HG03175 (cell line): ENCODE data around the gene WWC1.
"Not testable (repeated sequence)": the region's sequence is repeated elsewhere in the genome, so short reads cannot be mapped to it uniquely, and the experiment has no call there.

ENCODE experiments used
- ATAC-seq: cut with Tn5 transposase; IDR thresholded peaks from one replicate; pipeline ENCODE4 v1.9.1; 2021; ENCODE audit warnings: mild to moderate bottlenecking, moderate library complexity; ENCODE audit not compliant: unreplicated experiment

The WWC1 gene

DNA sequence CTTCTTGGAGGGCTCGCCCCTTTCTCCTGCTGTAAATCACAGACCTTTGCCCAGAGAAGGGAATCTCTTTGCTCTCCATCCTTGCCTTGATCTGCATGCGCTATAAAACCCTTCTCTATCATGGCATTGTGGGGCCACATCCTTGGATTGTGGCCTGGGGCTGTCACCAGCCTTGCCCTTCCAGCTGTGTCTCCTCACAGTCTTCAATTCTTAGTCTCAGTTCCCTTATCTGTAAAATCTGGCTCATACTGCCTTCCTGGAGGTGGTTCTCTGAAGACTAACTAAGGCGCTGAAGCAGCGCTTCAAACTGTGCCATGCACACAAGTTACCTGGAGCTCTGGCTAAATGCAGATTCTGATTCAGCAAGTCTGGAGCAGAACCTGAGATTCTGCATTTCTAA is 141.5 kb downstream of the WWC1 start:
- no peak for ATAC-seq

DNA sequence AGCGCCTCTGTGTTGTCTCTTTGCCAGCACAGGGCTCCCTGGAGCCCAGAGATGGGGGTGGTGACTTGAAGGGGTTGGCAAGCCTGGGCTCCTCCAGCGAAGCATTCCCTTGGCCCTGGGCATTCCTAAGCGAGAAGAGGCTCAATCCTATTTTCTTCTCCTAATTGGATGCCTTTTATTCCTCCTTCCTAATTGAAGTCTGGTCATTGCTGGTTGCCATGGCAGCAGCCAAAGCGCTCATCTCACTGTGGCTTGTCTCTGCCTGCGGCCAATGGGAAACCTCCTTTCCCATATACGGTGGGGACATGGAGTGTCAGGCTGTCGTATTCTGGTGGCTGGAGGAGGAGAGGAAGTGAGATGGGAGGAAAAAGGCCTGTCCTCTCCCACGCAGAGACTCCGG is 142.6 kb downstream of the WWC1 start:
- no peak for ATAC-seq

DNA sequence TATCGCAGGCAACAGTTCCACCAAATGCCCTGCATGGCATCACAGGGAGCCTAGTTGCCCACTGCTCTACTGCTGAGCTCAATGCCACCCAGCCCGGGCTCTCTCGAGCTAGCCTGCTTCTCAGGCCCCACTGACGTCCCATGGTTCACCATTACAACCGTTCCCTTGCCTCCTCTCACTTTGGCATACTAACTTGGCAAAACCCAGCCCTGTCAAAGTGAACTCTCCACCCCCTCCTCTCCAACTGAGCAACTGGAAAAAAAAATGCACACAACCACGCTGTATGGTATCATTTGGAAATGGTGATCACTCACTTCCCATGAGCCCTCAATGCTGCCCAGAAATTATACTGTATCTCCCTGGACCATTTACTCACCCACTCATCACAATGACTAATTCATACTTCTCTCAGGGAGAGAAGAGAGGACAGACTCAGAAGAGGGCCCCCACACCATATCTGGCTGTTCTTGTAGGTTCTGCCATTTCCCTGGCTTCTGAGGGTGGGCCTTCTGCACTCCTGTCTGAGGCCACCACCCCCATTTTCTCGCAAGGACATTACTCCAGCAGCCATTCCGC is 143.4 kb downstream of the WWC1 start:
- no peak for ATAC-seq

DNA sequence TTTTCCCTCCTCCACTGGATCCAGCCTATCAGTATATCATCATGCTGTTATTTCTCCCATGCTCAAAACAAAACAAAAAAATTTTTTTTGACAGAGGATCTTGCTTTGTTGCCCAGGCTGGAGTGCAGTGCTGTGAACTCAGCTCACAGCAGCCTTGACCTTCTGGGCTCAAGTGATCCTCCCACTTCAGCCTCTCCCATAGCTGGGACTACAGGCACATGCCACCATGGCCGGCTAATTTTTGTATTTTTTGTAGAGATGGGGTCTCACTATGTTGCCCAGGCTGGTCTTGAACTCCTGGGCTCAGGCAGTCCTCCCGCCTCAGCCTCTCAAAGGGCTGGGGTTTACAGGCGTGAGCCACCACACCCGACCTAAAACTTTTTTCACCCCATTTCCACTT is 143.9 kb downstream of the WWC1 start:
- not testable (repeated sequence) for ATAC-seq

DNA sequence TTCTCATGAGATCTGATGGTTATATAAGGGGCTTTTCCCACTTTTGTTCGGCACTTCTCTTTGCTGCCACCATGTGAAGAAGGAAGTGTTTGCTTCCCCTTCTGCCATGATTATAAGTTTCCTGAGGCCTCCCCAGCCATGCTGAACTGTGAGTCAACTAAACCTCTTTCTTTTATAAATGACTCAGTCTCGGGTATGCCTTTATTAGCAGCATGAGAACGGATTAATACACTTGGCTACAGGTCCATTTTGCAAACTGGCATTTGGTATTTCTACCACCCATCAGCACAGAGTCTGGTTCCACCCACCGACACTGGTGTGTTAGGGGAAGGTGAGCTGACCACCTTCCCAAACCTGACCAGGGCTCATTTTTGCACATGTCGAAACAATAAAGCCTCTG is 146.9 kb downstream of the WWC1 start:
- ATAC-seq, result no peak

DNA sequence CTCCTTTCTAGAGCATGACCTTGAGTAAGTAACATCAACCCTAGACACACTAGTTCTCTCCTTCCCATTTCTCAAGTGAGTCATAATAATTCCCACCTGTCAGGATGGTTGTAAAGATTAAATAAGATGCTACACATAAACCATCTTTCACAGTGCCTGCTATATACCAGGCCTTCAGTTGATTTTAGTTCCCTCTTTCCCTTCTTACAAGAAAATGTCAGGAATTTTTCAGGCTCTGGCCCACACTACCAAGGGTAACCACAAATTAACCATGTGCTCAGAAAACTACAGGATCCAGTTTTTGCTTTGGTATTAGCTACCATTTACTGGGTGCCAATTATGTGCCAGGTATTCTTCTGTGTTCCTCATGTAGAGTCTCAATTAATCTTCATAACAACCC is 152.1 kb downstream of the WWC1 start:
- no peak for ATAC-seq

DNA sequence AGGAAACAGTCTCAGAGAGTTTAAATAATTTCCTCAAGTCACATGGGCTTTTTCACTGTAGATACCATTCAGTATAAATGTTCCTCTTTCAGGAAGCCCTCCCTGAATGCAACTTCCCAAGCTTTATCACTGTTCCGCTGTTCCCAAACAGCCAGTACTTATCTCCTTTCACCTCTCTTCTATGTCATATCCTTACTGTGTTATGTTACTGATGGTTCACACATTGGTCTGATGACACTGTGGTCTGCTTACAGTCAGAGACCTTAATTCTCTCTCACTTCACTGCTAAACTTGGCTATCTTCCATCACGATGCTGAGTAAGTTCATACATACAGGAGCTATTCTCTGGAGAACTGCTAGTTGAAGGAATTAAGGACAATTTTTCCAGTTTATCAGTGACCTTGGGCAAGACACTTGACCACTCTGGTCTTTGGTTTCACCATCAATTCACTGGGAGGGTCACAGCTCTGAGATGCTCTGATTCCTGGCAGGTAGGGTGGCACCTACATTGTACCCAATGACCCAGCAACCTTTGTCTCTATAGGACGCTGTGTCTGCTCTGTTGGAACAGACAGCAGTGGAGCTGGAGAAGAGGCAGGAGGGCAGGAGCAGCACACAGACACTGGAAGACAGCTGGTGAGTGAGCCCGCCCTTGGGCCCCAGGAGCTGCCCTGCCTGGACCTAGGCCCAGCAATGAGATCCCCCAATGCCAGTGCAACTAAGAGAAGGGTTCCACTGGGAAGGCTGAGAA is 152.7 kb downstream of the WWC1 start:
- ATAC-seq, result no peak

DNA sequence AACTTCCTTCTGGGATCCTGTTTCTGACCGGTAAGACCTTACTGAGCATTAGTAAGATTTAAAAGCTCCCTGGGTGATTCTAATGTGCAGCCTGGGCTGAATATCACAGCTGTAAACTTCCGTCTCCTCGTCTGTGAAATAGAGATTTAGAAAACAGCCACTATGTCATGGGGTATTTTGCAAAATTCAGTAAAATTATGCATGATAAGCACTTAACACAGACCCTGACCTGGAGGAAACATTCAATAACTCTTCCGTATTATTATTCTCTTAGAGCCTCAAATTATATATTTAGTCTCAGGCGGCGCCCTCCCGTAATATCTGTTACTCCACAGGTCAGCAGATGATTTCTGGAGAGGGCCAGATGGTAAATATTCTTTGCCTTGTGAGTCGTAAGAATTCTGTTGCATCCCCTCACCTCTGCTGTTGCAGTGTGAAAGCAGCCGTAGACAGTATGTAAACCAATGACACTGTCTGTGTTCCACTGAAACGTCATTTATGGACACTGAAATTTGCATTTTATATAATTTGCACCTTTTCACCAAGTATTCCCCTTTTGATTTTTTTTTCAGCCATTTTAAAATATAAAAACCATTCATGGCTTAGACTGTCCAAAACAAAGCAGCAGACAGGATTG is 155.7 kb downstream of the WWC1 start:
- no peak for ATAC-seq

DNA sequence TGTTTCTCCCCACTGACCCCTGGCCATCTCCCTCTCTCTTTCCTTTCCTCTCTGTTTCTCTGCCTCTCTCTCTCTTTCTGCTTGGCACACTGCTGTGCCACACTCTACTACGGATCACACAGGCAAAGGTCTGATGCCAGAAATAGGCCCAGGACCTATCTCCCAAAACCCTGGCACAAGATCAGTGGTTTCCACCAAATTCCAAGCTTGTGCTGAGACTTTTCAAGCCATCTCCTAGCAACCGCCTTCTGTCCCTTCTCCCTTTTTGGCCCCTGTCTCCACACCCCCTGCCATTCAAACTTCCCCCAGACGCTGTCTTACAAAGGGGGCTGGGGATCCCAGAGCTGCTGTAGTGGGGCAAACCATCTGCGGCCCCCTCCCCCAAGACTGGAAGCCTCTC is 156.4 kb downstream of the WWC1 start:
- no peak for ATAC-seq

DNA sequence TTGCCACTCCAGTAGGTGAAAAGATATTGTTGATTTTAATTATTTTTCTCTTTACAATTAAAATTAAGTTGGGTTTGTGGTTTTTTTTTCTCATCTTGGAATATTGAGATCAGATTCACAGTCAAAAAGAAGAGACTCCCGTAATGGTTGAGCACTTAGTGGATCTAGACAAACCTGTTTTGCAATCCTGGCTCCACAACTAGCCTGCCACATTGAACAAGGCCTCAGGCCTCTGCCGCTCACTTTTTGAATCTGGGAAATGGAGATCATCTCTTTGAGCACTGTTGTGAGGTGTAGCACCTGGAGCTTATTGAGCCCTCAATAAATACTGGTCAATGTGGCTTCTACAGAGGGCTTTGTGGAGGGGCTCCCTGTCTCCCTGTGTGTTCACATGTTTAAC is 157.7 kb downstream of the WWC1 start:
- no peak for ATAC-seq

DNA sequence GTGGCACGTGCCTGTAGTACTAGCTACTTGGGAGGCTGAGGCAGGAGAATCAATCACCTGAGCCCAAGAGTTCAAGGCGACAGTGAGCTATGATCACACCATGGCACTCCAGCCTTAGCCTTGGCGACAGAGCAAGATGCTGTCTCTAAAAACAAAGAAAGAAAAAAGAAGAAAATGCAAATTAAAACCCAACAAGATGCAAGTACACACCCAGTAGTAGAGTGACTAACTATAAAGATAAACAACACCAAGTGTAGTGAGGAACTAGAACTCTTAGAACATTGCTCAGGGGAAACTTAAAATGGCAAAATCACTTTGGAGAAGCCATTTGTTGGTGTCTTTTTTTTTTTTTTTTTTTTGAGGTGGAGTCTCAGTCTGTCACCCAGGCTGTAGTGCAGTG is 160.1 kb downstream of the WWC1 start:
- ATAC-seq, result no peak

DNA sequence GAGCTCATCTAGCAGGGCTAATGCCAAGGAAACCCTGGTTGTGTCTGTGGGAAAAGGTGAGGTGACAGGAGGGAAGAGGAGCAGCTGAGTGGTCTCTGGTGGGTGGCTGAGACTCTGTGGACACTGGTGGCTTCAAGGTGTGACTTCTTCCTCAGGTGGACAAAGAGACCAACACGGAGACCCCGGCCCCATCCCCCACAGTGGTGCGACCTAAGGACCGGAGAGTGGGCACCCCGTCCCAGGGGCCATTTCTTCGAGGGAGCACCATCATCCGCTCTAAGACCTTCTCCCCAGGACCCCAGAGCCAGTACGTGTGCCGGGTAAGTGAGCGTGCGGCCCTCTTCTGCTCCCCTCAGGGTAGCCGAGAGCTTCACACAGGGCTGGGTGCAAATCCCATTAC is 163.8 kb downstream of the WWC1 start:
- ATAC-seq, result no peak

DNA sequence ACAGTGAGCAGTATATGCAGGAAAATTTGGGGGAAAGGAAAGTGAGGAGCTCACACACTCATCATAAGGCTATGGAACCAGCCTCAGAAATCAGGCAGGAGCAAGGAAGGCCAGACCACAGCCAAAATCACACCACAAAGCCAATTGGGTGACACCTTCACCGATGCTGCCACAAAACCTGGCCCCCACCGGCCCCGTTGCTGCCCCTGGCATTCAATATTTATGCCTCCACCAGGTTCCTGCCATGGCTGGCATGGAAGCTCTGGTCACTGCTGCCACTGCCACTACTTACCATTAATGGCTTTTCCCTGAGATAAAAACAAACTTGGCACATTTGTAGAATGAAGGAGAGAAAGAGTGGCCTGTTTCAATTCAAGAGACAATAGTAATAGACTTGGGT is 166.1 kb downstream of the WWC1 start:
- no peak for ATAC-seq

DNA sequence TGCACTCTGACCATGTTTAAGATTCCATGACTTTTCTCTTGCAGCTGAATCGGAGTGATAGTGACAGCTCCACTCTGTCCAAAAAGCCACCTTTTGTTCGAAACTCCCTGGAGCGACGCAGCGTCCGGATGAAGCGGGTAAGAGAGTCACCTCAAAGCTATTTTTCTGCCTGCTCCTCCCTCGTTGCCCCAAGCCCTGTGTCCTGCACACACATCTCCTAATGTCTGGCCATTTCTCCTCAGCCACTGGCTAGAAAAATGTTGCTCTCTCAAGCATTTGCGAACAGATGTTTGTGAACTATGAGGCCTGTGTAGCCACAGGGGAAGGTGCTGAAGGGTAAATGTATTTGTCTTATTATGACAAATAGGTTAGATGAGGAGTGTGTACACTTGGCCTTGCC is 169.2 kb downstream of the WWC1 start:
- ATAC-seq, result no peak

DNA sequence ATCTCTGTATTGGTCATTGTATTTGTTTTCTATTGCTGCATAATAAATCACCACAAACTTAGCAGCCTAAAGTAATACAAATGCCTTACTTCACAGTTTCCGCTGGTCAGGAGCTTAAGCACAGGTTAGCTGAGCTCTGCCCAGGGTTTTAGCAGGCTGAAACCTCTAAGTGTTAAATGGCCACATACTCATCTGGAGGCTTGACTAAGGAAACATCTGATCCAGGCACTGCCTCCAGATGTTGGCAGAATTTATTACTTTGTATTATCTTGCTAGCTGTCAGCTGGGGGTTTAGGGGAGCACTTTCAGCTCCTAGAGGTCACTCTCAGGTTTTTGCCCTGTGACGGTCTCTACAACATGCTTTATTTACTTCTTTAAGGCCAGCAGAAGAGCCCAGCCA is 171.6 kb downstream of the WWC1 start:
- no peak for ATAC-seq

DNA sequence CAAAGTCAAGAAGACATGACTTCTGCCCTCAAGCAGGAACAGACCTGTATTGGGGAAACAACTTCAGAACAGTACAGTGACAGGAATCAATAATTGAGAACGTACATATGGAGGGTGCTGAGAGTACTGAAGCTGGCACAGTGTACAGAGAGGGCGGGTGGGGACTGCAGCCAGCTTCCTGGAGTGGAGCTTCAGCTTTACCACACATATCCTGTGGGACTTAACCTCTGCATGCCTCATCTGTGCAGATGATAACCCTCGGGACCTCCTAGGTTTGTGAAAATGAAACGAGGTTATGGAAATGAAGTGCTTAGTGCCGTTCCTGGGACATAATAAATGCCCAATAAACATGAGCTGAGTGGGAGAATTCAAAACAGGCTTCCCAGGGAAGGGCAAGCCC is 172.8 kb downstream of the WWC1 start:
- no peak for ATAC-seq

DNA sequence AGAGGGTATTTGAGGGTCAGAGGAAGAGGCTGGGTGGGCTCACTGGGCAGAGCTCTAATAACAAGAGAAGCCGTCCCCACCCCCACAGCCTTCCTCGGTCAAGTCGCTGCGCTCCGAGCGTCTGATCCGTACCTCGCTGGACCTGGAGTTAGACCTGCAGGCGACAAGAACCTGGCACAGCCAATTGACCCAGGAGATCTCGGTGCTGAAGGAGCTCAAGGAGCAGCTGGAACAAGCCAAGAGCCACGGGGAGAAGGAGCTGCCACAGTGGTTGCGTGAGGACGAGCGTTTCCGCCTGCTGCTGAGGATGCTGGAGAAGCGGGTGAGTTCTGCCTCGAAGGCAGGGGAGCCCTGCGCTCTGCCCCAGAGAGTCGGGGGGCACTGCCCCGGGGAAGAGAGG is 173.2 kb downstream of the WWC1 start:
- no peak for ATAC-seq

DNA sequence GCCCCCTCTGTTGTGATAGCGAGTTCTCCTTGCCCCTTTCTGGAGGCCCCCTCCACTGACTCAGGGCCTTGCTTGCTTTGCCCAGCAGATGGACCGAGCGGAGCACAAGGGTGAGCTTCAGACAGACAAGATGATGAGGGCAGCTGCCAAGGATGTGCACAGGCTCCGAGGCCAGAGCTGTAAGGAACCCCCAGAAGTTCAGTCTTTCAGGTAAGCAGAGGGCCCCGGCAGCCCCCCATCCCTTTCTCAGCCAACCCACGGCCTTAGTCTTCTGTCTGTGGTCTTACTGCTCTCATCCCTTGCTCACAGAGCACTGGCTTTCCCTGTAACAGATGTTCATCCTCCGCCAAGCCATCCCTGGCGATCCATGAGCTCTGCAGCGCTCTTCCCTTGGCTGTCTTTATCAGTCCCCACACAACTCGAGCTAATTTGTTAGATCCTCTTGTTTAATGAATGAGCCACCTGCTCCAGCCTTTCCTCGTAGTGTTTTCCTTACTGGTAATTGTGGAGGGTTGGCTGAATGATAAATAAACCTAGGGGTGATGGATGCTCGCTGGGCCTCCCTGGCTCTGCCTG is 176.4 kb downstream of the WWC1 start:
- ATAC-seq, result no peak

DNA sequence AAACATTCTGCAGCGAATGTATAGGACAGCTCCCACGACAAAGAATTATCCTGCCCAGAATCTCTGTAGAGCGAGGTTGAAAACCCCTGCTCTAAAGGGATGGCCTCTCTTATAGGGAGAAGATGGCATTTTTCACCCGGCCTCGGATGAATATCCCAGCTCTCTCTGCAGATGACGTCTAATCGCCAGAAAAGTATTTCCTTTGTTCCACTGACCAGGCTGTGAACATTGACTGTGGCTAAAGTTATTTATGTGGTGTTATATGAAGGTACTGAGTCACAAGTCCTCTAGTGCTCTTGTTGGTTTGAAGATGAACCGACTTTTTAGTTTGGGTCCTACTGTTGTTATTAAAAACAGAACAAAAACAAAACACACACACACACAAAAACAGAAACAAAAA is 177.4 kb downstream of the WWC1 start:
- ATAC-seq, result no peak

DNA sequence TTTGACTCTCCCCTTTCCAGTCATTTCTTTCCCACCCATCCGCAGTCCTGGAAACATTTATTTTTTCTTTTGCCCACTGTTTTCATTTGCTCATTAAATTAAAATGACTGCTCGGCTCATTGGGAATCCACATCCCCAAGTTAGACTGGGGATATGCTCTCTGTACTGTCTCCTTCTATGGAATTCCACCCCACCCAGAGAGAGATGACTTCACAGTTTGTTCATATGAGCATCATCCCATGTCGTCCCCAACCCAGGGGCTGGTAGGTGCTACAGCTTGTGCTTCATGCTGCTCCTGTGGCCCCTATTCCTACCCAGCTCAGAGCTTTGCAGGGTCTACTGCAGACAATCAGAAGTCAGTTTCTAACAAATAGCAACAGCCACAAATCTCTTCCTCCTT is 178.4 kb downstream of the WWC1 start:
- no peak for ATAC-seq

DNA sequence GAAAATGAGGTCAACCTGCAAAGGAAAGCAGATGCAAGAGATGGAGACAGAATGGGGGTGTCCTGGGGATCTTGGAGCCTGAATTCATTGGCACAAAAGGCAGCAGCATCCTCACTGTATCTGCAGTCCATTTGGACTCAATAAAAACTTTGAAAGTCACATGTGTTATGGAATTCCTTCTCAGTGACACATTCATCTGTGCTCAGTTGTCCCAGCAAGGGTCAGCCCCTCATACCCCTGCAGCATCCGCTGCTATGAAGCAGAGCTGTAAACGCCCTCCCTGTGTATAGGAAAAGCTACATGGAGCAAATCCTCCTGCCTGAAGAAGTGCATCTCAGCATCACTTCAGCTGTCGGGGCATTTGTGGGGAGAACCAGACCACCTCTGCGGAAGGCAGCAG is 180.3 kb downstream of the WWC1 start:
- no peak for ATAC-seq

DNA sequence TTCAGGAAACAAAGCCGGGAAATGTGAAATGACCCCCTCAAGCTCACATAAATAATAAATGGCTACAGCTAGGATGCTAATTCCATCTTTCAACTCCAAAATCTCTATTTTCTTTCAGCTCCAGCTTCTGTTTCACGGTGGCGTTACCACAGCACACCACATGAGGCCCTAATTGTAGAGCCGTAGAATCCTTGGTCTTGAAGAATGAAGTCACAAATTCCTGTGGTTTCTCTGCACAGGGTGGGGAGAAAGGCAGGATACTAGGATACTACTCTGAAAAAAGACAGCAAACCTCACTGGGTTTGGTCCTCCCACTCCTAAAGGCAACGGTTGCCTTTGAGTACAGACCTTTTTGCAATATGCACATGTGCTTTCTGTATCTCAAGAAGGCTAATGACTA is 180.9 kb downstream of the WWC1 start:
- ATAC-seq, result no peak
